ENCODE results near the gene PPARGC1A. TPM values are rescaled to one million over a fixed set of nuclear protein-coding genes. Genes with fewer than 3 reads are reported as not detected.

PPARGC1A gene
- total and polyA plus RNA-seq, 2 of the 13 experiments (the other 11 are each of a cell fraction or from before 2014, with no cell fraction given): 20.7 to 37.3 TPM

DNA sequence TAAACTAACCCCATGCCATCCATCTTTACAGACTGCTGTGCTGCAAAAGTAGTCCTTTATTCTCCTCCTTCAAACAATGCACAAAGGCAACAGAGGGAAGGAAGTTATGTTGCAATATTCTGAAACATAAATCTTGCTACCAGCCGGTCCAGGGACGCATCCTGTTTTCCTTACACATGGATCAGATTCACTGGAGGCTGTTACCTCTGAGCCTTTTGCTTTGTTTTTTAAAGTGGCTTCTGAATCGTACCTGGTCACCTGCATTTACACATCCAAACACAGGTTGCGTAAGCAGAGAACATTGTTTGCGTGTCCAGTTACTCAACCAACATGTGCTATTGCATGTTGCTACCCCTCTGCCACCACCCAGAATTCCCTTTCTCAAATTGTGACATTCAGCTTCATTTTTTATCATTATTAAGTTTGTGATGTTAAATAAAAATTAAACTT is 8.8 kb downstream of the PPARGC1A start (continued):
- TF ChIP-seq, protein P1, sequence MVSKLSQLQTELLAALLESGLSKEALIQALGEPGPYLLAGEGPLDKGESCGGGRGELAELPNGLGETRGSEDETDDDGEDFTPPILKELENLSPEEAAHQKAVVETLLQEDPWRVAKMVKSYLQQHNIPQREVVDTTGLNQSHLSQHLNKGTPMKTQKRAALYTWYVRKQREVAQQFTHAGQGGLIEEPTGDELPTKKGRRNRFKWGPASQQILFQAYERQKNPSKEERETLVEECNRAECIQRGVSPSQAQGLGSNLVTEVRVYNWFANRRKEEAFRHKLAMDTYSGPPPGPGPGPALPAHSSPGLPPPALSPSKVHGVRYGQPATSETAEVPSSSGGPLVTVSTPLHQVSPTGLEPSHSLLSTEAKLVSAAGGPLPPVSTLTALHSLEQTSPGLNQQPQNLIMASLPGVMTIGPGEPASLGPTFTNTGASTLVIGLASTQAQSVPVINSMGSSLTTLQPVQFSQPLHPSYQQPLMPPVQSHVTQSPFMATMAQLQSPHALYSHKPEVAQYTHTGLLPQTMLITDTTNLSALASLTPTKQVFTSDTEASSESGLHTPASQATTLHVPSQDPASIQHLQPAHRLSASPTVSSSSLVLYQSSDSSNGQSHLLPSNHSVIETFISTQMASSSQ (IDR thresholded peaks at IDR 0.05; ENCODE audit: low read depth): peak; percentile 29; the same call in 1 of the 2 replicates
- TF ChIP-seq, protein P1 (CRISPR knock-in tag; IDR thresholded peaks at IDR 0.05; ENCODE audit: borderline replicate concordance): peak; percentile 75
- peak; percentile 67; the same call in 1 of the 2 replicates for TF ChIP-seq HOXA9 (CRISPR knock-in tag; IDR thresholded peaks at IDR 0.05; ENCODE audit: borderline replicate concordance)
- peak in 1 of 2 experiments; percentile 88; a peak in 2 of 4 replicates for TF ChIP-seq KLF16 (CRISPR knock-in tag; IDR thresholded peaks at IDR 0.05)
- TF ChIP-seq ZNF788 (CRISPR knock-in tag; IDR thresholded peaks at IDR 0.05; ENCODE audit: borderline replicate concordance): peak; percentile 26; the same call in 1 of the 2 replicates
- TF ChIP-seq ATF7 (IDR thresholded peaks at IDR 0.05): peak; percentile 60; the same call in 1 of the 2 replicates
- TF ChIP-seq ATF7 (CRISPR knock-in tag; IDR thresholded peaks at IDR 0.05): no peak; the same call in 1 of the 2 replicates
- TF ChIP-seq, protein P2, sequence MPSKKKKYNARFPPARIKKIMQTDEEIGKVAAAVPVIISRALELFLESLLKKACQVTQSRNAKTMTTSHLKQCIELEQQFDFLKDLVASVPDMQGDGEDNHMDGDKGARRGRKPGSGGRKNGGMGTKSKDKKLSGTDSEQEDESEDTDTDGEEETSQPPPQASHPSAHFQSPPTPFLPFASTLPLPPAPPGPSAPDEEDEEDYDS (CRISPR knock-in tag; IDR thresholded peaks at IDR 0.05): peak; percentile 72
- TF ChIP-seq IRF2 (CRISPR knock-in tag; IDR thresholded peaks at IDR 0.05): peak; percentile 72
- TF ChIP-seq, protein P3, sequence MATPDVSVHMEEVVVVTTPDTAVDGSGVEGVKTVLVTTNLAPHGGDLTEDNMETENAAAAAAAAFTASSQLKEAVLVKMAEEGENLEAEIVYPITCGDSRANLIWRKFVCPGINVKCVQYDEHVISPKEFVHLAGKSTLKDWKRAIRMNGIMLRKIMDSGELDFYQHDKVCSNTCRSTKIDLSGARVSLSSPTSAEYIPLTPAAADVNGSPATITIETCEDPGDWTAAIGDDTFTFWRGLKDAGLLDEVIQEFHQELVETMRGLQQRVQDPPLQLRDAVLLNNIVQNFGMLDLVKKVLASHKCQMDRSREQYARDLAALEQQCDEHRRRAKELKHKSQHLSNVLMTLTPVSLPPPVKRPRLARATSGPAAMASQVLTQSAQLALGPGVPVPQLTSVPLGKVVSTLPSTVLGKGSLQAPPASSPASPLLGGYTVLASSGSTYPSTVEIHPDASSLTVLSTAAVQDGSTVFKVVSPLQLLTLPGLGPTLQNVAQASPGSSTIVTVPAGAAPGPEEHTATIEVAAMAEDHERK (CRISPR knock-in tag; IDR thresholded peaks at IDR 0.05; ENCODE audit: low read depth): no peak
- TF ChIP-seq DPF2 (CRISPR knock-in tag; IDR thresholded peaks at IDR 0.05; ENCODE audit: borderline replicate concordance, low read depth): peak; percentile 56; the same call in 1 of the 2 replicates
- TF ChIP-seq, protein P4, sequence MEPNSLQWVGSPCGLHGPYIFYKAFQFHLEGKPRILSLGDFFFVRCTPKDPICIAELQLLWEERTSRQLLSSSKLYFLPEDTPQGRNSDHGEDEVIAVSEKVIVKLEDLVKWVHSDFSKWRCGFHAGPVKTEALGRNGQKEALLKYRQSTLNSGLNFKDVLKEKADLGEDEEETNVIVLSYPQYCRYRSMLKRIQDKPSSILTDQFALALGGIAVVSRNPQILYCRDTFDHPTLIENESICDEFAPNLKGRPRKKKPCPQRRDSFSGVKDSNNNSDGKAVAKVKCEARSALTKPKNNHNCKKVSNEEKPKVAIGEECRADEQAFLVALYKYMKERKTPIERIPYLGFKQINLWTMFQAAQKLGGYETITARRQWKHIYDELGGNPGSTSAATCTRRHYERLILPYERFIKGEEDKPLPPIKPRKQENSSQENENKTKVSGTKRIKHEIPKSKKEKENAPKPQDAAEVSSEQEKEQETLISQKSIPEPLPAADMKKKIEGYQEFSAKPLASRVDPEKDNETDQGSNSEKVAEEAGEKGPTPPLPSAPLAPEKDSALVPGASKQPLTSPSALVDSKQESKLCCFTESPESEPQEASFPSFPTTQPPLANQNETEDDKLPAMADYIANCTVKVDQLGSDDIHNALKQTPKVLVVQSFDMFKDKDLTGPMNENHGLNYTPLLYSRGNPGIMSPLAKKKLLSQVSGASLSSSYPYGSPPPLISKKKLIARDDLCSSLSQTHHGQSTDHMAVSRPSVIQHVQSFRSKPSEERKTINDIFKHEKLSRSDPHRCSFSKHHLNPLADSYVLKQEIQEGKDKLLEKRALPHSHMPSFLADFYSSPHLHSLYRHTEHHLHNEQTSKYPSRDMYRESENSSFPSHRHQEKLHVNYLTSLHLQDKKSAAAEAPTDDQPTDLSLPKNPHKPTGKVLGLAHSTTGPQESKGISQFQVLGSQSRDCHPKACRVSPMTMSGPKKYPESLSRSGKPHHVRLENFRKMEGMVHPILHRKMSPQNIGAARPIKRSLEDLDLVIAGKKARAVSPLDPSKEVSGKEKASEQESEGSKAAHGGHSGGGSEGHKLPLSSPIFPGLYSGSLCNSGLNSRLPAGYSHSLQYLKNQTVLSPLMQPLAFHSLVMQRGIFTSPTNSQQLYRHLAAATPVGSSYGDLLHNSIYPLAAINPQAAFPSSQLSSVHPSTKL (CRISPR knock-in tag; IDR thresholded peaks at IDR 0.05): peak; percentile 99
- peak; percentile 85 for TF ChIP-seq ERF (CRISPR knock-in tag; IDR thresholded peaks at IDR 0.05)
- peak; percentile 40 for TF ChIP-seq HDAC1 (CRISPR knock-in tag; IDR thresholded peaks at IDR 0.05)
- peak; percentile 81; the same call in 1 of the 2 replicates for TF ChIP-seq YEATS2 (CRISPR knock-in tag; IDR thresholded peaks at IDR 0.05; ENCODE audit: borderline replicate concordance)
- TF ChIP-seq ISL2 (CRISPR knock-in tag; IDR thresholded peaks at IDR 0.05): peak; percentile 86
- TF ChIP-seq ZNF331 (CRISPR knock-in tag; IDR thresholded peaks at IDR 0.05): peak; percentile 87

All from HepG2 (cell line).